ENCODE data around the gene DCDC2C.

DNA sequence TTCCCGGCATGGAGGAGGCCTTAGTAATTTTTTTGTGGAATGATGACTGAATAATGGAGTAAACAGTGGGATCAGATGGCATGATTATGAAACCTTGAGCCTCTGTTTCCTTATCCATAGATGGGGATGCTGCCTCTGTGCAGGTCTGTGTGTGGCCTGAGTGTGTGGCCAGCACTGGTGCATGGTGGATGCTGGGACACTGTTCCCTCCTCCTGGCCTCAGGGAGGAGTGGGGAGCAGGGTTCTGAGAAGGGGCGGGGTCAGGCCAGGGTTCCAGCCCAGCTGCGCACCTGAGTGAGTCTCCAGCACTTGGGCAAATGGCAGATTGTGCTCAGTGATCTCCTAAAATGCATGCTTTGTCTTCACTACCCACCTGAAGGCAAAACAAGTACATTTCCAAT, 66.4 kb downstream of the DCDC2C start:
- TF ChIP-seq, protein P1, sequence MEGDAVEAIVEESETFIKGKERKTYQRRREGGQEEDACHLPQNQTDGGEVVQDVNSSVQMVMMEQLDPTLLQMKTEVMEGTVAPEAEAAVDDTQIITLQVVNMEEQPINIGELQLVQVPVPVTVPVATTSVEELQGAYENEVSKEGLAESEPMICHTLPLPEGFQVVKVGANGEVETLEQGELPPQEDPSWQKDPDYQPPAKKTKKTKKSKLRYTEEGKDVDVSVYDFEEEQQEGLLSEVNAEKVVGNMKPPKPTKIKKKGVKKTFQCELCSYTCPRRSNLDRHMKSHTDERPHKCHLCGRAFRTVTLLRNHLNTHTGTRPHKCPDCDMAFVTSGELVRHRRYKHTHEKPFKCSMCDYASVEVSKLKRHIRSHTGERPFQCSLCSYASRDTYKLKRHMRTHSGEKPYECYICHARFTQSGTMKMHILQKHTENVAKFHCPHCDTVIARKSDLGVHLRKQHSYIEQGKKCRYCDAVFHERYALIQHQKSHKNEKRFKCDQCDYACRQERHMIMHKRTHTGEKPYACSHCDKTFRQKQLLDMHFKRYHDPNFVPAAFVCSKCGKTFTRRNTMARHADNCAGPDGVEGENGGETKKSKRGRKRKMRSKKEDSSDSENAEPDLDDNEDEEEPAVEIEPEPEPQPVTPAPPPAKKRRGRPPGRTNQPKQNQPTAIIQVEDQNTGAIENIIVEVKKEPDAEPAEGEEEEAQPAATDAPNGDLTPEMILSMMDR (conservative IDR thresholded peaks at IDR 0.05 in 1 of 2, IDR thresholded peaks at IDR 0.05 in 1 of 2; ENCODE audit: low read depth in 1 of 2, low read length in 2 of 2): no peak
- no peak for TF ChIP-seq EZH2 (IDR thresholded peaks at IDR 0.05; ENCODE audit: low read length, missing control alignments)

All from fibroblast of lung (primary cell).